Lower leg skin (tissue), 4 donors: ENCODE results near the gene SIGLEC10. TPM values are rescaled to one million over a fixed set of nuclear protein-coding genes. Genes with fewer than 3 reads are reported as not detected.

Source experiments
- DNase-seq, 2 donors: peaks; one replicate each; pipeline ENCODE4 v3.0.0-alpha.2; 2019; ENCODE audit warnings: low spot score in 2 of 2
- H3K4me3 ChIP-seq: fragments of 200-600 bp; sonication (generic); 2 replicates; pipeline ENCODE4 v1.5.1; 2017; ENCODE audit warnings: mild to moderate bottlenecking, low read depth; ENCODE audit not compliant: poor library complexity, severe bottlenecking
- CTCF ChIP-seq, 3 donors: fragments of 450-650 bp; IDR thresholded peaks; one replicate each; pipeline ENCODE4 v1.5.1; 2016; ENCODE audit warnings: antibody characterized with exemption in 3 of 3, mild to moderate bottlenecking in 3 of 3, moderate library complexity in 2 of 3
- POLR2A ChIP-seq, 2 donors: fragments of 450-650 bp; IDR thresholded peaks; one replicate each; pipeline ENCODE4 v1.6.1; 2016 to 2017; ENCODE audit warnings: antibody characterized with exemption in 2 of 2, mild to moderate bottlenecking in 1 of 2, moderate library complexity in 1 of 2
- WGBS, 2 donors: methylation state at CpG; one replicate each; pipeline ENCODE4 v1.1.5; 2018; 5-methylcytosine and 5-hydroxymethylcytosine counted together
- intact Hi-C: fragments of 100-400 bp; cut with DNase I; formaldehyde crosslinking; loops from one replicate; pipeline ENCODE4 v1.15.0; 2023; ENCODE audit warnings: low total_unique reads
- total RNA-seq, 4 donors: library from RNA; depleted of rRNA; stranded (reverse); fragments of >200 nt; gene quantifications; one replicate each; pipeline ENCODE4 v1.1.0, GENCODE V29; 2016

The SIGLEC10 gene
- total RNA-seq, 4 donors from 2014 or later = 0.53 to 8.6 (median 1.8) TPM

- no peak for DNase-seq
- H3K4me3 ChIP-seq = peak overlapping the region; percentile 60
- no peak for TF ChIP-seq POLR2A (IDR thresholded peaks at IDR 0.05)
- no peak for TF ChIP-seq CTCF (IDR thresholded peaks at IDR 0.05)
- intact Hi-C loops = no loop called here
- 14% methylated on average over 10 of the region's 10 CpGs for WGBS, 2 donors
These were observed 52.1 kb downstream of the SIGLEC10 start for GRCh38 chr19:51365211-51365964.

- no peak for DNase-seq
- 77 to 80% methylated on average over 15 of the region's 15 CpGs for WGBS, 2 donors
- H3K4me3 ChIP-seq = no peak overlapping the region
- TF ChIP-seq CTCF (IDR thresholded peaks at IDR 0.05) = no peak
- no peak for TF ChIP-seq POLR2A (IDR thresholded peaks at IDR 0.05)
- intact Hi-C loops = no loop called here
These were observed 53.0 kb downstream of the SIGLEC10 start for GRCh38 chr19:51364200-51365106.

GRCh38 chr19:51361239-51361638 lies 56.2 kb downstream of the SIGLEC10 start:
- no peak overlapping the region for H3K4me3 ChIP-seq
- DNase-seq = no peak
- intact Hi-C loops = no loop called here
- TF ChIP-seq CTCF (IDR thresholded peaks at IDR 0.05) (no peak), POLR2A (IDR thresholded peaks at IDR 0.05) (no peak)
- WGBS, 2 donors = 89 to 90% methylated on average over 13 of the region's 13 CpGs

Other genes with a start within 250 kb of the SIGLEC10 start
- gene CD33, start 192.6 kb downstream of the SIGLEC10 start, total RNA-seq = 1 to 10 TPM; 1.4 to 2.5 (median 2.1) TPM
- gene SIGLECL1, start 166.6 kb downstream of the SIGLEC10 start, total RNA-seq = not detected
- under 1 TPM in 1 of 4 donors, not detected in 3; 0.27 TPM for gene IGLON5, start 106.0 kb downstream of the SIGLEC10 start, total RNA-seq
- gene VSIG10L, start 75.5 kb downstream of the SIGLEC10 start, total RNA-seq = 10 to 100 TPM; 31.0 to 42.9 (median 39.5) TPM
- 10 to 100 TPM; 52.5 to 79.2 (median 74.5) TPM for gene ETFB, start 51.3 kb downstream of the SIGLEC10 start, total RNA-seq
- 1 to 10 TPM in 1 of 4 donors, not detected in 3; 1.8 TPM for gene CLDND2, start 48.6 kb downstream of the SIGLEC10 start, total RNA-seq
- 1 to 10 TPM in 1 of 4 donors, not detected in 3; 1.3 TPM for gene NKG7, start 45.0 kb downstream of the SIGLEC10 start, total RNA-seq
- not detected for gene LIM2, start 29.7 kb downstream of the SIGLEC10 start, total RNA-seq
- gene C19orf84, start 27.1 kb downstream of the SIGLEC10 start, total RNA-seq = not detected
- under 1 TPM in 3 of 4 donors, not detected in 1; 0.27 to 0.65 (median 0.38) TPM for gene SIGLEC8, start 40.8 kb upstream of the SIGLEC10 start, total RNA-seq
- gene CEACAM18, start 60.9 kb upstream of the SIGLEC10 start, total RNA-seq = not detected
- under 1 TPM in 1 of 4 donors, not detected in 3; 0.54 TPM for gene SIGLEC12, start 84.2 kb upstream of the SIGLEC10 start, total RNA-seq
- gene SIGLEC6, start 114.0 kb upstream of the SIGLEC10 start, total RNA-seq = 1 to 10 TPM in 1 of 4 donors, under 1 TPM in 1, not detected in 2; 0.47 to 3.4 TPM
- 1 to 10 TPM; 2.0 to 5.3 (median 2.5) TPM for gene ZNF175, start 153.6 kb upstream of the SIGLEC10 start, total RNA-seq
- gene SIGLEC5, start 212.8 kb upstream of the SIGLEC10 start, total RNA-seq = under 1 TPM in 2 of 4 donors, not detected in 2; 0.72 to 0.76 TPM
- gene SIGLEC14, start 229.2 kb upstream of the SIGLEC10 start, total RNA-seq = 1 to 10 TPM in 1 of 4 donors, under 1 TPM in 1, not detected in 2; 0.84 to 1.0 TPM